IMR-90 (cell line): ENCODE measurements around the gene DCUN1D2. TPM values are rescaled to one million over a fixed set of nuclear protein-coding genes. Genes with fewer than 3 reads are reported as not detected.

ENCODE experiments used
- ATAC-seq: fragments of 200-7000 bp; cut with Tn5 transposase; 2 replicates; pipeline ENCODE4 v1.9.1; 2020; ENCODE audit warnings: low read depth, mild to moderate bottlenecking, moderate library complexity
- BruUV-seq: library from RNA; stranded (reverse); fragments of 400-500 nt; replicated peaks from 2 replicates; lab custom pipeline; 2021; lab: Mats Ljungman, UMichigan
- CTCF ChIA-PET: fragments of 300-600 bp; formaldehyde crosslinking; extraction: SDS; loops from one replicate; lab custom pipeline; 2021; ENCODE audit warnings: antibody characterized with exemption; lab: Yijun Ruan, JAX
- POLR2A ChIA-PET: fragments of 300-600 bp; sonication (Branson Sonifier 250); formaldehyde crosslinking; loops from one replicate; lab custom pipeline; 2022; ENCODE audit warnings: antibody characterized with exemption; ENCODE audit not compliant: unreplicated experiment; lab: Charles Lee
- DNase-seq: peaks from one replicate; pipeline ENCODE4 v3.0.0; 2013
- H2AFZ ChIP-seq: replicated peaks from 2 replicates; pipeline ENCODE3; 2013; ENCODE audit warnings: low read length, mild to moderate bottlenecking; ENCODE audit not compliant: poor library complexity
- H2AK5ac ChIP-seq: 2 replicates; pipeline ENCODE4 v1.6.1; 2013; ENCODE audit warnings: low read depth, low read length, inconsistent platforms
- H2AK9ac ChIP-seq: replicated peaks from 2 replicates; pipeline ENCODE3; 2013; ENCODE audit warnings: mild to moderate bottlenecking, low read depth, low read length, moderate library complexity; ENCODE audit not compliant: poor library complexity
- H2BK120ac ChIP-seq: 2 replicates; pipeline ENCODE4 v1.6.1; 2013; ENCODE audit warnings: low read depth, low read length, inconsistent platforms
- H2BK15ac ChIP-seq: 3 replicates; pipeline ENCODE4 v1.6.1; 2013; ENCODE audit warnings: low read depth, low read length, inconsistent platforms
- H2BK20ac ChIP-seq: 2 replicates; pipeline ENCODE4 v1.6.1; 2013; ENCODE audit warnings: low read depth, mild to moderate bottlenecking, inconsistent platforms, low read length, moderate library complexity
- H2BK5ac ChIP-seq: 2 replicates; pipeline ENCODE4 v1.6.1; 2013; ENCODE audit warnings: mild to moderate bottlenecking, low read depth, low read length, inconsistent platforms; ENCODE audit not compliant: poor library complexity, severe bottlenecking
- H3K14ac ChIP-seq: replicated peaks from 2 replicates; pipeline ENCODE4 v1.6.1; 2013; ENCODE audit warnings: low read depth, low read length, inconsistent platforms
- H3K18ac ChIP-seq: 2 replicates; pipeline ENCODE4 v1.6.1; 2013; ENCODE audit warnings: low read depth, low read length, control low read depth
- H3K23ac ChIP-seq: 2 replicates; pipeline ENCODE4 v1.6.1; 2013; ENCODE audit warnings: low read depth, low read length, inconsistent platforms
- H3K27ac ChIP-seq: 2 replicates; pipeline ENCODE4 v1.5.1; 2013; ENCODE audit warnings: mild to moderate bottlenecking, control low read depth, low read length; ENCODE audit not compliant: insufficient read depth
- H3K27me3 ChIP-seq: 2 replicates; pipeline ENCODE4 v1.6.1; 2013; ENCODE audit warnings: low read length; ENCODE audit not compliant: control insufficient read depth, insufficient read depth
- H3K36me3 ChIP-seq: 2 replicates; pipeline ENCODE4 v1.6.1; 2013; ENCODE audit warnings: low read length, mixed read lengths; ENCODE audit not compliant: control insufficient read depth, insufficient read depth
- H3K4ac ChIP-seq: 2 replicates; pipeline ENCODE4 v1.6.1; 2013; ENCODE audit warnings: low read depth, low read length, inconsistent platforms
- H3K4me1 ChIP-seq: 2 replicates; pipeline ENCODE4 v1.6.1; 2013; ENCODE audit warnings: low read length, mixed read lengths; ENCODE audit not compliant: control insufficient read depth, insufficient read depth
- H3K4me2 ChIP-seq: 2 replicates; pipeline ENCODE4 v1.6.1; 2013; ENCODE audit warnings: low read depth, mild to moderate bottlenecking, control low read depth, low read length, moderate library complexity
- H3K4me3 ChIP-seq: 2 replicates; pipeline ENCODE4 v1.5.1; 2013; ENCODE audit warnings: low read depth, mild to moderate bottlenecking, control low read depth, low read length, moderate library complexity; ENCODE audit not compliant: insufficient read depth
- H3K56ac ChIP-seq: 2 replicates; pipeline ENCODE4 v1.6.1; 2013; ENCODE audit warnings: low read length, inconsistent platforms; ENCODE audit not compliant: insufficient read depth; ENCODE audit errors: extremely low read depth
- H3K79me1 ChIP-seq, 2 experiments: 2 replicates each; pipeline ENCODE4 v1.6.1; 2013; ENCODE audit warnings: low read length in 2 of 2, inconsistent platforms in 1 of 2, low read depth in 1 of 2
- H3K9ac ChIP-seq: 2 replicates; pipeline ENCODE4 v1.6.1; 2013; ENCODE audit warnings: low read depth, low read length, control low read depth
- H3K9me1 ChIP-seq: 2 replicates; pipeline ENCODE4 v1.6.1; 2013; ENCODE audit warnings: low read length, inconsistent platforms; ENCODE audit not compliant: insufficient read depth
- H3K9me3 ChIP-seq: 2 replicates; pipeline ENCODE4 v1.6.1; 2013; ENCODE audit warnings: low read length; ENCODE audit not compliant: control insufficient read depth, insufficient read depth
- H4K20me1 ChIP-seq: 2 replicates; pipeline ENCODE4 v1.6.1; 2013; ENCODE audit warnings: low read length, inconsistent platforms; ENCODE audit not compliant: insufficient read depth
- H4K5ac ChIP-seq: 2 replicates; pipeline ENCODE4 v1.6.1; 2013; ENCODE audit warnings: mild to moderate bottlenecking, low read depth, low read length, control low read depth
- H4K8ac ChIP-seq, 2 experiments: 2 replicates each; pipeline ENCODE4 v1.6.1; 2013; ENCODE audit warnings: low read depth in 2 of 2, low read length in 2 of 2, control low read depth in 1 of 2, inconsistent platforms in 1 of 2
- H4K91ac ChIP-seq: 2 replicates; pipeline ENCODE4 v1.6.1; 2013; ENCODE audit warnings: low read depth, low read length, inconsistent platforms; ENCODE audit not compliant: insufficient read depth
- CEBPB ChIP-seq: IDR thresholded peaks from 2 replicates; pipeline ENCODE4 v1.6.1; 2012; ENCODE audit warnings: low read depth, low read length, improper control_type of control experiment
- MAZ ChIP-seq: IDR thresholded peaks from 2 replicates; pipeline ENCODE4 v1.6.1; 2012; ENCODE audit warnings: low read depth, mild to moderate bottlenecking, low read length, improper control_type of control experiment, moderate library complexity, borderline replicate concordance
- NFE2L2 ChIP-seq: fragments of 150-350 bp; IDR thresholded peaks from 2 replicates; pipeline ENCODE4 v1.6.1; 2016; ENCODE audit warnings: low read depth, mild to moderate bottlenecking, low read length
- RAD21 ChIP-seq: IDR thresholded peaks from 2 replicates; pipeline ENCODE4 v1.6.1; 2012; ENCODE audit warnings: low read length, improper control_type of control experiment
- SMC3 ChIP-seq: fragments of 150-350 bp; IDR thresholded peaks from 2 replicates; pipeline ENCODE4 v1.6.1; 2016; ENCODE audit warnings: low read depth, mild to moderate bottlenecking, antibody characterized with exemption, low read length, moderate library complexity
- WGBS, 2 experiments: methylation state at CpG; one replicate each; pipeline versions ENCODE4 v1.1.5 to v1.1.7; 2013; ENCODE audit warnings: missing lambda C conversion rate in 2 of 2; ENCODE audit not compliant: insufficient read length in 1 of 2; ENCODE audit errors: extremely low coverage in 2 of 2; 5-methylcytosine and 5-hydroxymethylcytosine counted together
- dilution Hi-C: fragments of 300-500 bp; cut with HindIII; formaldehyde crosslinking; loops from one replicate; pipeline ENCODE4 v1.14.3; 2018; ENCODE audit warnings: low sequenced_read_pairs; ENCODE audit not compliant: unreplicated experiment
- in situ Hi-C: fragments of 300-500 bp; cut with MboI; formaldehyde crosslinking; loops from 3 replicates; pipeline ENCODE4 v1.14.3; 2019; ENCODE audit warnings: low sequenced_read_pairs, inconsistent platforms, mixed read lengths
- intact Hi-C: fragments of 100-400 bp; cut with micrococcal nuclease; formaldehyde crosslinking; loops from 2 replicates; pipeline ENCODE4 v1.10.0; 2022
- polyA plus RNA-seq, 3 experiments: library from polyadenylated mRNA; depleted of rRNA; stranded (reverse); fragments of >200 nt; gene quantifications; 2 replicates each; pipeline ENCODE4 v1.2.3, GENCODE V29; 2012; ENCODE audit warnings: low replicate concordance in 1 of 3
- total RNA-seq: library from RNA; depleted of rRNA; stranded (reverse); fragments of >200 nt; gene quantifications from 2 replicates; pipeline ENCODE4 v1.2.3, GENCODE V29; 2012
- TF ChIP-seq, protein P1 (sequence below): conservative IDR thresholded peaks from 2 replicates; pipeline ENCODE4 v1.5.1; 2012; ENCODE audit warnings: mild to moderate bottlenecking, low read depth, low read length, improper control_type of control experiment

DCUN1D2 gene
- total and polyA plus RNA-seq, 2 of the 4 experiments (the other 2 are of a cell fraction): 8.1 to 11.5 TPM

DNA sequence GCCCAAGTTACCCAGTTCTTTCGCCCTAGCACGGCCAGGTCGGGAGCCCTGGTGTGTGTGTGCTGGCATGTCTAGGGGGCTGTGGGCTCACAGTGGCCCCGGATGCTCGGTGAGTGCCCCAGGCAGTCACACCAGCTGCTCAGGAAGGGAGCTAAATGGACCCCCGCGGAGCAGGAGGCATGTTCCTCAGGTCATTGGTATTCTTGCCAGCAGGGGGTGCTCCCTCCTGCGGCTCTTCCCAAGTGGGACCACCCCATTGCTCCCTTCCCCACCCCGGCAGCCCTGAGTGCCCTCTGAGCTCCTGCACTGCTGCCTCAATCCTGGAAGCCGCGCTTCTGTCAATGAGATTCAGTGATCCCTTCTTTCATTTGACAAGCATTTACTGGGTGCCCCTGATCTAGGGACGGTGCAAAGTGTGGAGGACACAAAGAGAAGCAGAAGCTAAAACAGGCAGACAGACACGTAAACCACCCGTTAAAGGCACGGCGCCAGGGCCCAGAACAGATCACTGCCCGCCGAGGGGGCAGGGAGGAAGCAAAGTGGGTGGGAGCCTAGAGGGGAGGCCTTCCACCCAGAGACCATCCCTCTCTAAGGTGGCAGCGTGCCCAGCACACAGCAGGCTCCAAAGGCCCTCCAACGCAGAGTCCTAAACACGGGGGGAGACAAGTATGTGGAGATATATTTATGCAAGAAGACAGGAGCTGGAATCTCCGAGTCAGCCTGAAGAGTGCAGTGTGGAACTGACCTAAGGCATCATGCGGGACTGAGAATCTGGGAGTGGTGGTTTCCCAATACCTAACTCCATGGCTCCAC is 32.1 kb downstream of the DCUN1D2 start:
- no peak overlapping the region for H2AK5ac ChIP-seq
- no peak overlapping the region for H3K27ac ChIP-seq
- no peak overlapping the region; the same call in 1 of the 2 replicates for H4K91ac ChIP-seq
- no peak overlapping the region for H3K9ac ChIP-seq
- no peak overlapping the region; the same call in 1 of the 2 replicates for H3K4me2 ChIP-seq
- DNase-seq (peak; percentile 55), ATAC-seq (peak; percentile 79)
- H3K56ac ChIP-seq: no peak overlapping the region
- 59% methylated on average over 5 of the region's 23 CpGs; no CpG with 5 or more reads in 1 of the 2 experiments for WGBS, 2 experiments
- dilution Hi-C loops: no loop called here
- no peaks in the 10 kb centered on the region for H3K27me3 ChIP-seq
- no peak for TF ChIP-seq MAZ
- peak; percentile 36 for TF ChIP-seq RAD21
- TF ChIP-seq CEBPB: peak; percentile 45; the same call in 1 of the 2 replicates
- no peak for TF ChIP-seq NFE2L2
- TF ChIP-seq, protein P1, sequence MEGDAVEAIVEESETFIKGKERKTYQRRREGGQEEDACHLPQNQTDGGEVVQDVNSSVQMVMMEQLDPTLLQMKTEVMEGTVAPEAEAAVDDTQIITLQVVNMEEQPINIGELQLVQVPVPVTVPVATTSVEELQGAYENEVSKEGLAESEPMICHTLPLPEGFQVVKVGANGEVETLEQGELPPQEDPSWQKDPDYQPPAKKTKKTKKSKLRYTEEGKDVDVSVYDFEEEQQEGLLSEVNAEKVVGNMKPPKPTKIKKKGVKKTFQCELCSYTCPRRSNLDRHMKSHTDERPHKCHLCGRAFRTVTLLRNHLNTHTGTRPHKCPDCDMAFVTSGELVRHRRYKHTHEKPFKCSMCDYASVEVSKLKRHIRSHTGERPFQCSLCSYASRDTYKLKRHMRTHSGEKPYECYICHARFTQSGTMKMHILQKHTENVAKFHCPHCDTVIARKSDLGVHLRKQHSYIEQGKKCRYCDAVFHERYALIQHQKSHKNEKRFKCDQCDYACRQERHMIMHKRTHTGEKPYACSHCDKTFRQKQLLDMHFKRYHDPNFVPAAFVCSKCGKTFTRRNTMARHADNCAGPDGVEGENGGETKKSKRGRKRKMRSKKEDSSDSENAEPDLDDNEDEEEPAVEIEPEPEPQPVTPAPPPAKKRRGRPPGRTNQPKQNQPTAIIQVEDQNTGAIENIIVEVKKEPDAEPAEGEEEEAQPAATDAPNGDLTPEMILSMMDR: peak; percentile 37; the same call in 1 of the 2 replicates
- TF ChIP-seq SMC3: 0 out of 2 replicates have a peak, but pooled peaks have one; percentile 5
- no peak overlapping the region; the same call in 1 of the 2 replicates for H3K4ac ChIP-seq
- H2AK9ac ChIP-seq: no peak overlapping the region
- H2AFZ ChIP-seq: peak overlapping the region; percentile 39
- peak overlapping the region; percentile 5; the same call in 1 of the 2 replicates for H3K23ac ChIP-seq
- H4K8ac ChIP-seq: no peak overlapping the region
- H3K4me1 ChIP-seq: peaks cover 2% of the 10 kb centered on the region; the same call in 1 of the 2 replicates
- H3K4me3 ChIP-seq: no peak overlapping the region
- no peaks in the 10 kb centered on the region for H3K9me3 ChIP-seq
- H2BK5ac ChIP-seq: no peak overlapping the region
- no peak overlapping the region for H3K14ac ChIP-seq
- peaks cover 3 to 7% of the 10 kb centered on the region in 2 experiments; a peak in 2 of 4 replicates for H3K79me1 ChIP-seq
- no peaks in the 10 kb centered on the region for H3K9me1 ChIP-seq
- H3K36me3 ChIP-seq: peaks cover 44% of the 10 kb centered on the region
- intact Hi-C loops: loop anchor here (1.0 kb wide), 1 partner anchor 104 kb away; no protein-coding TSS in a partner anchor
- H2BK120ac ChIP-seq: no peak overlapping the region
- no peaks in the 10 kb centered on the region; the same call in 1 of the 2 replicates for H4K20me1 ChIP-seq
- BruUV-seq: no TSS peak
- ChIA-PET CTCF (interaction anchor here (0.8 to 1.9 kb wide), 3 partner anchors 8 to 29 kb away, joined by 3 to 7 read pairs (median 3); no protein-coding TSS in a partner anchor), POLR2A (no interaction called here)
- H3K18ac ChIP-seq: no peak overlapping the region
- no peak overlapping the region for H4K5ac ChIP-seq
- H2BK15ac ChIP-seq: no peak overlapping the region
- in situ Hi-C loops: no loop called here
- H2BK20ac ChIP-seq: no peak overlapping the region; the same call in 1 of the 2 replicates
